ENCODE data around the gene RASL11B.

The RASL11B gene

DNA sequence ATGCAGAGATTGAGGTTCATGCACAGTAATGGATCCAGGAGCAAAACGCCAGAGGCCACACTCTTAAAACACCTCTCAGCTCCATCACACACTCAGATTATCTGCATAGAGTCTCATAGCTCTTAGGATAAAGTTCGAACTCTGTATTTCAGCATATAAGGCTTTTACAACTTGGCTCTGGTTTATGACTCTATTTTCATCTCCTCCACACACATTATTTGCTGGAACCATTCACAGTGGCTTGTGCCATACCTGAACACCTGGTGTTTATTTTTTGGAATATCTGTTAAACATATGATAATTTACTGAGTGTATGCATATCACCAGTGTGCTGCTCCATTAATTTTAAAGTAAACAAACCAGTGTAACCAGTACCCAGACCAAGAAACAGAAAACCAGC lies 27.2 kb downstream of the RASL11B start:
- Histone ChIP-seq H3K36me3 (ENCODE audit: insufficient read depth, low read length) (no peaks in the 10 kb centered on the region), H3K4me1 (ENCODE audit: insufficient read depth, low read length, poor library complexity, severe bottlenecking) (peaks cover 7% of the 10 kb centered on the region), H3K27me3 (ENCODE audit: insufficient read depth, low read length, poor library complexity, severe bottlenecking) (no peaks in the 10 kb centered on the region), H3K4me2 (ENCODE audit: low read depth, low read length, poor library complexity, severe bottlenecking) (no peak overlapping the region), H3K9me3 (ENCODE audit: insufficient read depth, low read depth, low read length) (peaks cover 8% of the 10 kb centered on the region; the same call in 1 of the 2 replicates), H3K9ac (ENCODE audit: low read depth, low read length, poor library complexity, severe bottlenecking) (no peak overlapping the region), H2AFZ (ENCODE audit: low read length) (no peak overlapping the region), H4K20me1 (ENCODE audit: insufficient read depth, low read length, poor library complexity, severe bottlenecking) (no peaks in the 10 kb centered on the region), H3K79me2 (ENCODE audit: insufficient read depth, low read length) (no peaks in the 10 kb centered on the region), H3K9me2 (replicated peaks; ENCODE audit: low read depth, low read length) (no peaks in the 10 kb centered on the region), H3K4me3 (ENCODE audit: low read length, poor library complexity, severe bottlenecking) (no peak overlapping the region), H3F3A (ENCODE audit: low read depth) (no peaks in the 10 kb centered on the region)
- TF ChIP-seq, protein P1, sequence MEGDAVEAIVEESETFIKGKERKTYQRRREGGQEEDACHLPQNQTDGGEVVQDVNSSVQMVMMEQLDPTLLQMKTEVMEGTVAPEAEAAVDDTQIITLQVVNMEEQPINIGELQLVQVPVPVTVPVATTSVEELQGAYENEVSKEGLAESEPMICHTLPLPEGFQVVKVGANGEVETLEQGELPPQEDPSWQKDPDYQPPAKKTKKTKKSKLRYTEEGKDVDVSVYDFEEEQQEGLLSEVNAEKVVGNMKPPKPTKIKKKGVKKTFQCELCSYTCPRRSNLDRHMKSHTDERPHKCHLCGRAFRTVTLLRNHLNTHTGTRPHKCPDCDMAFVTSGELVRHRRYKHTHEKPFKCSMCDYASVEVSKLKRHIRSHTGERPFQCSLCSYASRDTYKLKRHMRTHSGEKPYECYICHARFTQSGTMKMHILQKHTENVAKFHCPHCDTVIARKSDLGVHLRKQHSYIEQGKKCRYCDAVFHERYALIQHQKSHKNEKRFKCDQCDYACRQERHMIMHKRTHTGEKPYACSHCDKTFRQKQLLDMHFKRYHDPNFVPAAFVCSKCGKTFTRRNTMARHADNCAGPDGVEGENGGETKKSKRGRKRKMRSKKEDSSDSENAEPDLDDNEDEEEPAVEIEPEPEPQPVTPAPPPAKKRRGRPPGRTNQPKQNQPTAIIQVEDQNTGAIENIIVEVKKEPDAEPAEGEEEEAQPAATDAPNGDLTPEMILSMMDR (conservative IDR thresholded peaks at IDR 0.05; ENCODE audit: low read length), result no peak
- no peak for TF ChIP-seq EZH2phosphoT487 (IDR thresholded peaks at IDR 0.05; ENCODE audit: borderline replicate concordance)

DNA sequence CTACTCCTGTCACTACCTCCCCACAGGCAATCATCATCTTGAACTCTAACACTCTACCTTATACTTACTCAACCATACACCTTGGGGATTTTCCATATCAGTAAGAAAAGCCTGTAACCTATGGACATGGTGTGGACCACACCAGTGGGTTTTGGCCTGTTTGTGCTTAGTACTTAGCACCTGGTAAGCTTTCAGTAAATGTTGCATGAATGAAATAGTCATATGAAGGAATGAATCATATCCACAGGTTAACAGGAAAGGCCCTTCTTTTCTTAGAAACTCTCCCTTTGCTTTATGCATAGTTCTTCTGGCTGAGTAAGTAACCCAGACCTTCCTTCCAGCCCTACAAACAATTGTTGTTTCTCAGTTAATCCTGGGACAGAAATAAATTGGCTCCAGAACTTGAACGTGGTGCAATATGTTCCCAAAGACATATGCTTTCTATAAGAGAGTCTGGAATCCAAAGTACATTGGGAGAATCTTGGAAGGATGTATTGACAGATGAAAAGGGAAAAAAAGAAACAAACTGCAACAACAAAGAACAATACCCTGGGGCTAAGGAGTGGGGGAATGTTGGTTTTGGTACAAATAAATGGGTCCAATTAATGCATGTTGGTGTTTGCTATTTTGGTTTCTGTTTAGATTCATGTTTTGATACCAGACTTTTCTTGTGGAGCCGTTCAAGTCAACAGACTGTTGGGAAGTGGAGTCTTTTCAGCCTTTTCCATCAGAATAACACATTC lies 27.8 kb downstream of the RASL11B start:
- Histone ChIP-seq H2AFZ (ENCODE audit: low read length) (no peak overlapping the region), H3F3A (ENCODE audit: low read depth) (no peaks in the 10 kb centered on the region), H3K79me2 (ENCODE audit: insufficient read depth, low read length) (no peaks in the 10 kb centered on the region), H3K9me3 (ENCODE audit: insufficient read depth, low read depth, low read length) (peaks cover 8% of the 10 kb centered on the region; the same call in 1 of the 2 replicates), H3K36me3 (ENCODE audit: insufficient read depth, low read length) (no peaks in the 10 kb centered on the region), H3K4me2 (ENCODE audit: low read depth, low read length, poor library complexity, severe bottlenecking) (no peak overlapping the region), H3K9ac (ENCODE audit: low read depth, low read length, poor library complexity, severe bottlenecking) (no peak overlapping the region), H3K4me3 (ENCODE audit: low read length, poor library complexity, severe bottlenecking) (no peak overlapping the region), H4K20me1 (ENCODE audit: insufficient read depth, low read length, poor library complexity, severe bottlenecking) (no peaks in the 10 kb centered on the region), H3K9me2 (replicated peaks; ENCODE audit: low read depth, low read length) (no peaks in the 10 kb centered on the region), H3K4me1 (ENCODE audit: insufficient read depth, low read length, poor library complexity, severe bottlenecking) (peaks cover 11% of the 10 kb centered on the region), H3K27me3 (ENCODE audit: insufficient read depth, low read length, poor library complexity, severe bottlenecking) (no peaks in the 10 kb centered on the region)
- TF ChIP-seq, protein P1 (conservative IDR thresholded peaks at IDR 0.05; ENCODE audit: low read length), result no peak
- TF ChIP-seq EZH2phosphoT487 (IDR thresholded peaks at IDR 0.05; ENCODE audit: borderline replicate concordance), result no peak

DNA sequence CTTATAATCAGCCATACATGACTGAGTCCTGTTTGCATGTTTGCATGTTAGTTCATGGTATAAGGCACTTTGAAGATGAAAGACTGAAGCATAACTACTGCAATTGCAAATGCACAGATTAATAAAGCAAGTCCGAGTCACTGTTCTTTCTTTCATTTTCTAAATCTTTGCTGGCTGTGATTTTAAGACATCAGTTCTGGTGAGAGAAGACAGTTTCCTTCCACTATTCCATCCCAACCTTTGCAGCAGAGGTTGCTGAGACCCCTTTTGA lies 28.3 kb downstream of the RASL11B start:
- H3K36me3 ChIP-seq (ENCODE audit: insufficient read depth, low read length), result no peaks in the 10 kb centered on the region
- no peaks in the 10 kb centered on the region for H3F3A ChIP-seq (ENCODE audit: low read depth)
- no peaks in the 10 kb centered on the region for H4K20me1 ChIP-seq (ENCODE audit: insufficient read depth, low read length, poor library complexity, severe bottlenecking)
- no peaks in the 10 kb centered on the region for H3K9me2 ChIP-seq (replicated peaks; ENCODE audit: low read depth, low read length)
- no peak overlapping the region for H3K9ac ChIP-seq (ENCODE audit: low read depth, low read length, poor library complexity, severe bottlenecking)
- TF ChIP-seq EZH2phosphoT487 (IDR thresholded peaks at IDR 0.05; ENCODE audit: borderline replicate concordance), result no peak
- TF ChIP-seq, protein P1 (conservative IDR thresholded peaks at IDR 0.05; ENCODE audit: low read length), result no peak
- H3K4me3 ChIP-seq (ENCODE audit: low read length, poor library complexity, severe bottlenecking), result no peak overlapping the region
- no peak overlapping the region for H2AFZ ChIP-seq (ENCODE audit: low read length)
- peaks cover 8% of the 10 kb centered on the region; the same call in 1 of the 2 replicates for H3K9me3 ChIP-seq (ENCODE audit: insufficient read depth, low read depth, low read length)
- no peaks in the 10 kb centered on the region for H3K27me3 ChIP-seq (ENCODE audit: insufficient read depth, low read length, poor library complexity, severe bottlenecking)
- peaks cover 12% of the 10 kb centered on the region for H3K4me1 ChIP-seq (ENCODE audit: insufficient read depth, low read length, poor library complexity, severe bottlenecking)
- no peak overlapping the region for H3K4me2 ChIP-seq (ENCODE audit: low read depth, low read length, poor library complexity, severe bottlenecking)
- H3K79me2 ChIP-seq (ENCODE audit: insufficient read depth, low read length), result no peaks in the 10 kb centered on the region

All from Loucy (cell line).